ENCODE data around the gene PARD3. TPM values are rescaled to one million over a fixed set of nuclear protein-coding genes. Genes with fewer than 3 reads are reported as not detected.

Gene PARD3
- total RNA-seq, 1 donor from 2014 or later, result 58.7 TPM

DNA sequence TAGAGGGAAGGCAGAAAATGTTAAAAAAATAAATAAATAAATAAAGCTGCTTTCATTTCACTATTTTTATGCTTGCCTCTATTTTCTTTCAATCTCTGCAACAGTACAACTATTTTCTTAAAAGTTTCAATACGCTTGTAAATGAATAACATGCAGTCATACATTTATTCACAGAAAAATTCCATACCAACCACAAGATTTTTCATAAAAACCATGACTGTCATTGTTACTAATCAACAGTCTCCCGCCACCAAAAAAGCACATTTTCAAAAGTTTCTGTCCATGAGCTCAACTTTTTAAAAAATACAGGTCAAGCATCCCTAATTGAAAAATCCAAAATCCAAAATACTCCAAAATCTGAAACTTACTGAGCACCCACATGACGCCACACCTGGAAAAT, 5.3 kb downstream of the PARD3 start:
- Histone ChIP-seq H3F3A (ENCODE audit: low read depth) (peaks cover 9% of the 10 kb centered on the region), H4K20me1 (ENCODE audit: low read depth) (peaks cover 88% of the 10 kb centered on the region), H3K4me1 (peaks cover 39% of the 10 kb centered on the region), H3K4me2 (peak overlapping the region; percentile 72), H3K9ac (no peak overlapping the region), H3K9me3 (ENCODE audit: low read depth) (no peaks in the 10 kb centered on the region), H3K27me3 (no peaks in the 10 kb centered on the region), H2AFZ (replicated peaks) (no peak overlapping the region), H3K4me3 (no peak overlapping the region), H3K27ac (no peak overlapping the region), H3K79me2 (ENCODE audit: low read depth) (peaks cover 97% of the 10 kb centered on the region), H3K36me3 (no peaks in the 10 kb centered on the region)
- H3K4me1 Mint-ChIP-seq, result peaks cover 56% of the 10 kb centered on the region
- peaks cover 10% of the 10 kb centered on the region for H3K36me3 Mint-ChIP-seq
- H3K27me3 Mint-ChIP-seq (ENCODE audit: insufficient read depth, low read depth), result peaks cover 4% of the 10 kb centered on the region
- no peak overlapping the region for H3K27ac Mint-ChIP-seq
- no peaks in the 10 kb centered on the region for H3K9me3 Mint-ChIP-seq
- no peak overlapping the region for H3K4me3 Mint-ChIP-seq
- no peak for TF ChIP-seq CTCF (IDR thresholded peaks at IDR 0.05)
- no peak for TF ChIP-seq EZH2 (IDR thresholded peaks at IDR 0.05)
- no peak for TF ChIP-seq EZH2phosphoT487 (IDR thresholded peaks at IDR 0.05)
- no peak for DNase-seq (ENCODE audit: low spot score)

- peak overlapping the region; percentile 57 for H3K4me3 Mint-ChIP-seq
- peak; percentile 75 for DNase-seq (ENCODE audit: low spot score)
- peak overlapping the region; percentile 27 for H3K4me3 ChIP-seq
- H3K4me1 Mint-ChIP-seq, result peaks cover 59% of the 10 kb centered on the region
- H3F3A ChIP-seq (ENCODE audit: low read depth), result peaks cover 9% of the 10 kb centered on the region
- no peak overlapping the region for H3K27ac ChIP-seq
- peaks cover 39% of the 10 kb centered on the region for H3K4me1 ChIP-seq
- peaks cover 90% of the 10 kb centered on the region for H4K20me1 ChIP-seq (ENCODE audit: low read depth)
- H3K9me3 Mint-ChIP-seq, result no peaks in the 10 kb centered on the region
- H3K27ac Mint-ChIP-seq, result peak overlapping the region; percentile 69
- H3K79me2 ChIP-seq (ENCODE audit: low read depth), result peaks cover 100% of the 10 kb centered on the region
- H3K9me3 ChIP-seq (ENCODE audit: low read depth), result no peaks in the 10 kb centered on the region
- no peak for TF ChIP-seq CTCF (IDR thresholded peaks at IDR 0.05)
- TF ChIP-seq EZH2 (IDR thresholded peaks at IDR 0.05), result no peak
- no peak for TF ChIP-seq EZH2phosphoT487 (IDR thresholded peaks at IDR 0.05)
- peak overlapping the region; percentile 72 for H3K4me2 ChIP-seq
- H3K36me3 ChIP-seq, result no peaks in the 10 kb centered on the region
- peaks cover 13% of the 10 kb centered on the region for H3K36me3 Mint-ChIP-seq
- H3K9ac ChIP-seq, result no peak overlapping the region
- H3K27me3 ChIP-seq, result no peaks in the 10 kb centered on the region
- no peak overlapping the region for H2AFZ ChIP-seq (replicated peaks)
- peaks cover 4% of the 10 kb centered on the region for H3K27me3 Mint-ChIP-seq (ENCODE audit: insufficient read depth, low read depth)
These were observed 6.0 kb downstream of the PARD3 start for GRCh38 chr10:34808801-34809745.

DNA sequence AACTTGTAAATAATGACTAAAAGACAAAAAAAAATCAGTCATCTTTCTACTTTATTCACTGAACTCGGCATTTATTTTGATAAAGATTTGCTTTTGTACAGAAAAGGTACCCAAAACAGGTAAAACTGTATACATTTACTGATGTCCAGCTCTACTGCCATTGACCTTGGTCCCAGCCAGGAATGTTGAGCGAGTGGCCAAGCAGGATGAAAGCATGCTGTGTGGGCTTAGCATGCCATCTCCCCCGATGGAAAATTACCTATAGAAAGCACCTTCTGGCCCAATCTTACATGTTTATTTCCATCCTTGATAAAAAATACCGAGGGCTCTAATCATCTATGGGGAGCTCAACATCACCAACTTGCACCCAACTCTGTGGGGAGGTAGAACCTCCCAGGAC, 6.8 kb downstream of the PARD3 start:
- H3K79me2 ChIP-seq (ENCODE audit: low read depth), result peaks cover 100% of the 10 kb centered on the region

More for the DNA sequence above, 6.8 kb downstream of the PARD3 start:
- Mint-ChIP-seq H3K27me3 (ENCODE audit: insufficient read depth, low read depth) (peaks cover 4% of the 10 kb centered on the region), H3K9me3 (no peaks in the 10 kb centered on the region), H3K4me3 (no peak overlapping the region), H3K27ac (no peak overlapping the region), H3K36me3 (peaks cover 13% of the 10 kb centered on the region), H3K4me1 (peaks cover 54% of the 10 kb centered on the region)
- Histone ChIP-seq H3K27ac (no peak overlapping the region), H3K4me1 (peaks cover 36% of the 10 kb centered on the region), H3K9me3 (ENCODE audit: low read depth) (no peaks in the 10 kb centered on the region), H3F3A (ENCODE audit: low read depth) (peaks cover 9% of the 10 kb centered on the region), H4K20me1 (ENCODE audit: low read depth) (peaks cover 88% of the 10 kb centered on the region), H2AFZ (replicated peaks) (no peak overlapping the region), H3K4me2 (no peak overlapping the region), H3K9ac (no peak overlapping the region), H3K4me3 (no peak overlapping the region), H3K36me3 (no peaks in the 10 kb centered on the region), H3K27me3 (no peaks in the 10 kb centered on the region)
- TF ChIP-seq CTCF (IDR thresholded peaks at IDR 0.05) (no peak), EZH2 (IDR thresholded peaks at IDR 0.05) (no peak), EZH2phosphoT487 (IDR thresholded peaks at IDR 0.05) (no peak)
- DNase-seq (ENCODE audit: low spot score), result no peak

All from neural progenitor cell (in vitro differentiated cells).